ENCODE measurements around the gene FXYD2. TPM values are rescaled to one million over a fixed set of nuclear protein-coding genes. Genes with fewer than 3 reads are reported as not detected.

Gene FXYD2
- not detected for total RNA-seq

DNA sequence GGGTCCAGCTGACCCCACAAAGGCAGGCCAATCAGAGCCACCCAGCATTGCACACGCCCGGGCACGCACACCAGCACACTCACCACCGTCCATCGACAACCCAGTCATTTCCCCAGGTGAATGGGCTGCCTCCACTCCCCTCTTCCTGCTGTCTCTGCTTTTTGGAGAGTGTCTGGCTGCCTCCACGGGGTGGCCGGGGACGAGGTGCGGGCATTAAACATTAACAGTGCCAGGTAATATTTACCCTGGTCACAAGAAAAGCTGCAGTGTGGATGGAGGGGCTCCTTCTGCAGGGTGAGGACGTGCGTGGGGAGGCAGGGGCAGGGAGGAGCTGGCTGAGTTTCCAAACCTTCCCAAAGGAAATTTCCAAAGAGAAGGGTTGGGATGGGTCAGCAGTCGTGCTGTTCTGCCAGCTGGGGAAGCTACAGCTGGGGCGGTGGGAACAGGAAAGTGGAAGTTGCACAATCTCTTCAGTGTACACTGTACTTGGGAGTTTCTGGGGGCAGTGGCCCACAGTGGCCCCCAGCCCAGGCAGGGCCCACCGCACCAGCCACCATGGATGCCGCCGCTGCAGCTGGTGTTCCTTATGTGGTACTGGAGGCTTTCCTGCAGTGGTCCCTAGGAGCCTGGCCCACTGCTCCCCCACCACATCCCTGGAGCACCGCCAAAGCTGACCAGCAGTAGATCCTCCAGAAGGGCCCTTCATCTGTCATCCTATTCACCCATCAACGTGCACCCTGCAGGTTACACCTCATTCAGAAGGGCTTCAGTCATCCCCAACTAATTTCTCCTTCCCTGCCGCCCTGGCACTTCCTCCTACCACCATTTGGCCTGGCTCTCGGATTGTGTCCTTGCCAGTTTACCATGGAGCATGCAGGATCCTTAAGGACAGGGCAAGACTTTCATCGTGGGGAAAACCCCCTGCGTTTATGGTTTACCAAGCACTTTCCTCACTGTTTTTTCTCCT is at the start of gene FXYD2:
TSS of gene FXYD2 (minus strand) at position 174 of the 967 bp plus-strand sequence. CDS start at position 108, 66 bp downstream.
- H3K9me3 ChIP-seq: no peaks in the 10 kb centered on the region
- H3K36me3 ChIP-seq: no peaks in the 10 kb centered on the region
- no peak within 1 kb of the TSS for H3K4me3 ChIP-seq
- peaks cover 5% of the 10 kb centered on the region for H3K27me3 ChIP-seq
- WGBS: 55% methylated on average over 19 of the region's 22 CpGs
- TF ChIP-seq POLR2A (IDR thresholded peaks at IDR 0.05) (no peak), EP300 (IDR thresholded peaks at IDR 0.05) (no peak), POLR2AphosphoS5 (IDR thresholded peaks at IDR 0.05) (no peak)
- TF ChIP-seq, protein P1, sequence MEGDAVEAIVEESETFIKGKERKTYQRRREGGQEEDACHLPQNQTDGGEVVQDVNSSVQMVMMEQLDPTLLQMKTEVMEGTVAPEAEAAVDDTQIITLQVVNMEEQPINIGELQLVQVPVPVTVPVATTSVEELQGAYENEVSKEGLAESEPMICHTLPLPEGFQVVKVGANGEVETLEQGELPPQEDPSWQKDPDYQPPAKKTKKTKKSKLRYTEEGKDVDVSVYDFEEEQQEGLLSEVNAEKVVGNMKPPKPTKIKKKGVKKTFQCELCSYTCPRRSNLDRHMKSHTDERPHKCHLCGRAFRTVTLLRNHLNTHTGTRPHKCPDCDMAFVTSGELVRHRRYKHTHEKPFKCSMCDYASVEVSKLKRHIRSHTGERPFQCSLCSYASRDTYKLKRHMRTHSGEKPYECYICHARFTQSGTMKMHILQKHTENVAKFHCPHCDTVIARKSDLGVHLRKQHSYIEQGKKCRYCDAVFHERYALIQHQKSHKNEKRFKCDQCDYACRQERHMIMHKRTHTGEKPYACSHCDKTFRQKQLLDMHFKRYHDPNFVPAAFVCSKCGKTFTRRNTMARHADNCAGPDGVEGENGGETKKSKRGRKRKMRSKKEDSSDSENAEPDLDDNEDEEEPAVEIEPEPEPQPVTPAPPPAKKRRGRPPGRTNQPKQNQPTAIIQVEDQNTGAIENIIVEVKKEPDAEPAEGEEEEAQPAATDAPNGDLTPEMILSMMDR (IDR thresholded peaks at IDR 0.05): no peak
- H3K4me1 ChIP-seq: peaks cover 36% of the 10 kb centered on the region
- H3K27ac ChIP-seq: peak within 1 kb of the TSS; percentile 58
- DNase-seq (ENCODE audit: low spot score in 2 of 2): peak; percentile 61 to 81

DNA sequence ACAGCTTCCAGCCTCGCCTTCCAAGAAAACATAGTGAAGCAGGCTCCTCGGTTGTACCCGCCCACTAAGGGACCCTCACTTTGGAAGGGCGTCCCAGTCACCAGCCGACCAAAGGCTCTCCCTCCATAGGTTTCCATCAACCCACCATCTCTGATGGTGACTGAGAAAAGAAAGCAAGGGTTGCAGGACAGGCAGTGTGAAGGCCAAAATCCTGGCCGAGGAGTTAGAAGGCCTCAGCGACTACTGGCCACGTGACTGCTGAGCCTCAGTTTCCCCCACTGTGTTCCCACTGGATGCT is 49.2 kb upstream of the FXYD2 start:
- H3K27ac ChIP-seq: no peak overlapping the region
- WGBS: 88% methylated on average over 8 of the region's 8 CpGs
- H3K36me3 ChIP-seq: no peaks in the 10 kb centered on the region
- H3K4me1 ChIP-seq: peaks cover 48% of the 10 kb centered on the region
- TF ChIP-seq POLR2A (IDR thresholded peaks at IDR 0.05) (no peak), EP300 (IDR thresholded peaks at IDR 0.05) (no peak), POLR2AphosphoS5 (IDR thresholded peaks at IDR 0.05) (no peak)
- TF ChIP-seq, protein P1 (IDR thresholded peaks at IDR 0.05): no peak
- no peak for DNase-seq (ENCODE audit: low spot score in 2 of 2)
- no peaks in the 10 kb centered on the region for H3K9me3 ChIP-seq
- H3K27me3 ChIP-seq: peaks cover 55% of the 10 kb centered on the region
- no peak overlapping the region for H3K4me3 ChIP-seq

- no peaks in the 10 kb centered on the region for H3K9me3 ChIP-seq
- peaks cover 55% of the 10 kb centered on the region for H3K27me3 ChIP-seq
- no peak overlapping the region for H3K27ac ChIP-seq
- no peak for DNase-seq (ENCODE audit: low spot score in 2 of 2)
- TF ChIP-seq POLR2A (IDR thresholded peaks at IDR 0.05) (no peak), EP300 (IDR thresholded peaks at IDR 0.05) (no peak), POLR2AphosphoS5 (IDR thresholded peaks at IDR 0.05) (no peak)
- TF ChIP-seq, protein P1 (IDR thresholded peaks at IDR 0.05): no peak
- WGBS: 98% methylated on average over 9 of the region's 15 CpGs
- peaks cover 48% of the 10 kb centered on the region for H3K4me1 ChIP-seq
- H3K36me3 ChIP-seq: no peaks in the 10 kb centered on the region
- H3K4me3 ChIP-seq: no peak overlapping the region
Measured at GRCh38 chr11:117872975-117873827, 48.7 kb upstream of the FXYD2 start.

- DNase-seq (ENCODE audit: low spot score in 2 of 2): no peak
- peaks cover 51% of the 10 kb centered on the region for H3K27me3 ChIP-seq
- no peaks in the 10 kb centered on the region for H3K9me3 ChIP-seq
- no peak overlapping the region for H3K27ac ChIP-seq
- 56% methylated on average over 12 of the region's 12 CpGs for WGBS
- peaks cover 48% of the 10 kb centered on the region for H3K4me1 ChIP-seq
- no peaks in the 10 kb centered on the region for H3K36me3 ChIP-seq
- H3K4me3 ChIP-seq: no peak overlapping the region
- TF ChIP-seq POLR2AphosphoS5 (IDR thresholded peaks at IDR 0.05) (no peak), POLR2A (IDR thresholded peaks at IDR 0.05) (no peak), EP300 (IDR thresholded peaks at IDR 0.05) (no peak)
- TF ChIP-seq, protein P1 (IDR thresholded peaks at IDR 0.05): no peak
Measured at GRCh38 chr11:117872420-117872961, 47.9 kb upstream of the FXYD2 start.

All from suprapubic skin (tissue), 4 donors.